Endothelial cell of umbilical vein (primary cell): ENCODE measurements around the gene LRP1B. TPM values are rescaled to one million over a fixed set of nuclear protein-coding genes. Genes with fewer than 3 reads are reported as not detected.

Experiments used
- BruUV-seq: library from RNA; stranded (reverse); fragments of 400-500 nt; replicated peaks from 2 replicates; lab custom pipeline; 2021; lab: Mats Ljungman, UMichigan
- CTCF ChIA-PET: fragments of 300-600, 350-600 bp; sonication (Branson Sonifier 250); formaldehyde crosslinking; loops from one replicate; lab custom pipeline; 2021; ENCODE audit warnings: antibody characterized with exemption, inconsistent platforms; lab: Charles Lee
- POLR2A ChIA-PET: fragments of 300-600, 350-600 bp; sonication (Branson Sonifier 250); formaldehyde crosslinking; loops from one replicate; lab custom pipeline; 2021; ENCODE audit warnings: antibody characterized with exemption, inconsistent platforms; lab: Charles Lee
- DNase-seq: peaks from one replicate; pipeline ENCODE4 v3.0.0-alpha.2; 2011; ENCODE audit warnings: low read depth, low spot score
- FAIRE-seq: peaks from 2 replicates; lab custom pipeline; 2011; peaks lifted over from hg19 to GRCh38; lab: Jason Lieb, UNC
- H2AFZ ChIP-seq: 2 replicates; pipeline ENCODE4 v1.6.0; 2012; ENCODE audit warnings: low read depth, low read length, control low read depth, inconsistent platforms
- H3K27ac ChIP-seq: 2 replicates; pipeline ENCODE4 v1.5.1; 2011; ENCODE audit warnings: low read depth, mild to moderate bottlenecking, control low read depth, low read length, moderate library complexity; ENCODE audit not compliant: insufficient read depth
- H3K27me3 ChIP-seq, 2 experiments: 2 replicates each; pipeline versions ENCODE4 v1.6.0 to v1.6.1; 2011; ENCODE audit warnings: low read length in 2 of 2, mixed read lengths in 1 of 2; ENCODE audit not compliant: control insufficient read depth in 2 of 2, insufficient read depth in 2 of 2
- H3K36me3 ChIP-seq, 2 experiments: 2 replicates in 1 of 2; 3 replicates in 1 of 2; pipeline ENCODE4 v1.5.1; 2011; ENCODE audit warnings: low read length in 2 of 2, mild to moderate bottlenecking in 1 of 2, moderate library complexity in 1 of 2; ENCODE audit not compliant: control insufficient read depth in 2 of 2, insufficient read depth in 2 of 2; ENCODE audit errors: extremely low read depth in 1 of 2
- H3K4me1 ChIP-seq: 3 replicates; pipeline ENCODE4 v1.5.1; 2011; ENCODE audit warnings: mild to moderate bottlenecking, low read length; ENCODE audit not compliant: control insufficient read depth, insufficient read depth; ENCODE audit errors: extremely low read depth
- H3K4me2 ChIP-seq: 2 replicates; pipeline ENCODE4 v1.6.1; 2011; ENCODE audit warnings: low read length, control low read depth, mixed read lengths; ENCODE audit not compliant: insufficient read depth
- H3K4me3 ChIP-seq, 3 experiments: fragments of 200-600 bp in 1 of 3; sonication (generic), shearing (Covaris generic) in 1 of 3; replicated peaks in 1 of 3; 2 replicates each; pipeline ENCODE4 v1.5.1; 2011 to 2016; ENCODE audit warnings: control low read depth in 3 of 3, low read length in 3 of 3, mild to moderate bottlenecking in 2 of 3, inconsistent platforms in 1 of 3, low read depth in 1 of 3, moderate library complexity in 1 of 3; ENCODE audit not compliant: insufficient read depth in 1 of 3
- H3K79me2 ChIP-seq: 2 replicates; pipeline ENCODE4 v1.6.0; 2012; ENCODE audit warnings: low read length, inconsistent platforms; ENCODE audit not compliant: control insufficient read depth, insufficient read depth
- H3K9ac ChIP-seq: replicated peaks from 2 replicates; pipeline ENCODE3; 2011; ENCODE audit warnings: low read length, control low read depth; ENCODE audit not compliant: insufficient read depth; ENCODE audit errors: extremely low read depth
- H3K9me1 ChIP-seq: replicated peaks from 3 replicates; pipeline ENCODE4 v1.6.0; 2011; ENCODE audit warnings: mild to moderate bottlenecking, low read length; ENCODE audit not compliant: control insufficient read depth, insufficient read depth; ENCODE audit errors: extremely low read depth
- H3K9me3 ChIP-seq: replicated peaks from 2 replicates; pipeline ENCODE4 v1.5.1; 2012; ENCODE audit warnings: low read length, inconsistent platforms; ENCODE audit not compliant: control insufficient read depth, insufficient read depth
- H4K20me1 ChIP-seq: replicated peaks from 2 replicates; pipeline ENCODE3; 2011; ENCODE audit warnings: mild to moderate bottlenecking, low read length; ENCODE audit not compliant: control insufficient read depth, insufficient read depth; ENCODE audit errors: extremely low read depth
- CTCF ChIP-seq, 2 donors: IDR thresholded peaks; 1 replicate in 1 of 2; 2 replicates in 1 of 2; pipeline ENCODE4 v1.5.1; 2011; ENCODE audit warnings: low read length in 2 of 2, mild to moderate bottlenecking in 2 of 2, moderate library complexity in 2 of 2, control low read depth in 1 of 2, inconsistent platforms in 1 of 2, low read depth in 1 of 2; ENCODE audit not compliant: insufficient read depth in 1 of 2; ENCODE audit errors: extremely low read depth in 1 of 2
- EZH2 ChIP-seq: IDR thresholded peaks from 2 replicates; pipeline ENCODE4 v1.6.1; 2012; ENCODE audit warnings: borderline replicate concordance, low read depth, mild to moderate bottlenecking, moderate library complexity, low read length, inconsistent platforms; ENCODE audit not compliant: severe bottlenecking
- FOS ChIP-seq: IDR thresholded peaks from 2 replicates; pipeline ENCODE4 v1.6.1; 2011; ENCODE audit warnings: mild to moderate bottlenecking, low read length, moderate library complexity, borderline replicate concordance; ENCODE audit not compliant: insufficient read depth
- GATA2 ChIP-seq: IDR thresholded peaks from 2 replicates; pipeline ENCODE4 v1.7.0; 2011; ENCODE audit warnings: low read depth, mild to moderate bottlenecking, moderate library complexity, mixed read lengths, low read length; ENCODE audit not compliant: insufficient read length, insufficient read depth
- JUN ChIP-seq: IDR thresholded peaks from 2 replicates; pipeline ENCODE4 v1.6.1; 2011; ENCODE audit warnings: borderline replicate concordance, low read depth; ENCODE audit not compliant: insufficient read length, insufficient read depth
- MYC ChIP-seq: IDR thresholded peaks from one replicate; pipeline ENCODE4 v1.6.1; 2011; ENCODE audit warnings: mild to moderate bottlenecking, low read depth, low read length
- POLR2A ChIP-seq: IDR thresholded peaks from 2 replicates; pipeline ENCODE4 v1.6.1; 2012; ENCODE audit warnings: low read depth, mild to moderate bottlenecking, control low read depth, low read length
- POLR2AphosphoS5 ChIP-seq: IDR thresholded peaks from 2 replicates; pipeline ENCODE4 v1.6.1; 2012; ENCODE audit warnings: low read depth, mild to moderate bottlenecking, control low read depth, low read length, moderate library complexity; ENCODE audit not compliant: insufficient read depth
- dilution Hi-C: fragments of 300-500 bp; cut with MboI; formaldehyde crosslinking; loops from one replicate; pipeline ENCODE4 v1.15.0; 2019; ENCODE audit warnings: low sequenced_read_pairs; ENCODE audit not compliant: extremely low pct_ligation_motif_present
- intact Hi-C: fragments of 100-400 bp; cut with micrococcal nuclease; formaldehyde crosslinking; loops from one replicate; pipeline ENCODE4 v1.10.0; 2022
- polyA plus RNA-seq, 4 experiments: library from polyadenylated mRNA; depleted of rRNA in 3 of 4; stranded (reverse) in 3 of 4; unstranded in 1 of 4; fragments of >200 nt; gene quantifications; 2 replicates each; pipeline versions ENCODE4 v1.2.1 to v1.2.3, GENCODE V29; 2011 to 2012; ENCODE audit warnings: missing spikeins in 1 of 4
- total RNA-seq: library from RNA; stranded (reverse); gene quantifications from 2 replicates; pipeline ENCODE4 v1.2.3, GENCODE V29; 2021
- TF ChIP-seq, protein P1 (sequence below): IDR thresholded peaks from 2 replicates; pipeline ENCODE4 v1.6.1; 2011; ENCODE audit not compliant: insufficient read depth, insufficient read length

Gene LRP1B
- total and polyA plus RNA-seq, 2 donors (not counting 3 experiments of a cell fraction or from before 2014, with no cell fraction given) = 0.03 to 0.07 TPM

DNA sequence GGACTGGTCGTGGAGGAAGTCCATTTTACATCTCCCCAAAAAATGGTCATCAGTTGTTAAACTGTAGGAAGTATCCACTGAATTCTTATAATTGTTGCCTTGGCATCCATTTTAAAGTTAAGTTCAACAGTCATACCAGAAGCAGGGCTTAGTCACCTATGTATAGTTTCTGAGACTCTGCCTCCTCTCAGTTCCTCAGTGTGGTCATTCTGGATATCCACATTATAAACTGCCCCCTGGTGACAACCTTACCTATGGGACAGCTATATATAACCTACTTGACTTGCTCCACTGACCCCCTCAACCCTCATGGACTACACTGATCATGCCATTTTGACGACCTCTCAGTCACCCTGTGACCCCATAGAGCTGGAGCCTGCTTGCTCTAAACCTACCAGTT, 617.0 kb downstream of the LRP1B start:
- no peaks in the 10 kb centered on the region for H3K79me2 ChIP-seq
- no peaks in the 10 kb centered on the region for H3K9me1 ChIP-seq
- no peaks in the 10 kb centered on the region for H3K4me1 ChIP-seq
- H3K4me2 ChIP-seq = no peak overlapping the region
- H3K27ac ChIP-seq = no peak overlapping the region
- BruUV-seq = no TSS peak
- ChIA-PET POLR2A (no interaction called here), CTCF (no interaction called here)
- H3K36me3 ChIP-seq = no peaks in the 10 kb centered on the region
- H2AFZ ChIP-seq = no peak overlapping the region
- dilution Hi-C loops = no loop called here
- no peaks in the 10 kb centered on the region for H4K20me1 ChIP-seq
- TF ChIP-seq GATA2 (no peak), POLR2AphosphoS5 (no peak), FOS (no peak), JUN (no peak), MYC (no peak), POLR2A (no peak), CTCF (IDR thresholded peaks at IDR 0.05; ENCODE audit: extremely low read depth in 1 of 2, insufficient read depth in 1 of 2, low read depth in 1 of 2, low read length in 2 of 2) (no peak), EZH2 (no peak)
- TF ChIP-seq, protein P1, sequence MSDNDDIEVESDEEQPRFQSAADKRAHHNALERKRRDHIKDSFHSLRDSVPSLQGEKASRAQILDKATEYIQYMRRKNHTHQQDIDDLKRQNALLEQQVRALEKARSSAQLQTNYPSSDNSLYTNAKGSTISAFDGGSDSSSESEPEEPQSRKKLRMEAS = no peak
- H3K9me3 ChIP-seq = no peaks in the 10 kb centered on the region
- intact Hi-C loops = no loop called here
- no peak for DNase-seq
- no peak overlapping the region for H3K4me3 ChIP-seq
- no peak overlapping the region for H3K9ac ChIP-seq
- no peak for FAIRE-seq
- H3K27me3 ChIP-seq = no peaks in the 10 kb centered on the region
